Fibroblast of the aortic adventitia (primary cell): ENCODE measurements around the gene EML2. TPM values are rescaled to one million over a fixed set of nuclear protein-coding genes. Genes with fewer than 3 reads are reported as not detected.
A peak's percentile ranks its signal among the peaks of the same experiment; 100 is the strongest.

Experiments
- DNase-seq: peaks from one replicate; pipeline ENCODE4 v3.0.0-alpha.2; 2010; ENCODE audit warnings: low read depth
- H3K4me3 ChIP-seq: 2 replicates; pipeline ENCODE4 v1.5.1; 2011; ENCODE audit warnings: low read depth, mild to moderate bottlenecking, control low read depth, low read length, moderate library complexity
- total RNA-seq: library from RNA; depleted of rRNA; stranded (reverse); fragments of >200 nt; gene quantifications from 2 replicates; pipeline ENCODE4 v1.2.3, GENCODE V29; 2012; ENCODE audit warnings: low replicate concordance
- TF ChIP-seq, protein P1 (sequence below): IDR thresholded peaks from 2 replicates; pipeline ENCODE4 v1.5.1; 2011; ENCODE audit warnings: mild to moderate bottlenecking, low read length, control low read depth, inconsistent platforms; ENCODE audit not compliant: insufficient read depth

Gene EML2
- total RNA-seq, 1 donor = 9.9 TPM

DNA sequence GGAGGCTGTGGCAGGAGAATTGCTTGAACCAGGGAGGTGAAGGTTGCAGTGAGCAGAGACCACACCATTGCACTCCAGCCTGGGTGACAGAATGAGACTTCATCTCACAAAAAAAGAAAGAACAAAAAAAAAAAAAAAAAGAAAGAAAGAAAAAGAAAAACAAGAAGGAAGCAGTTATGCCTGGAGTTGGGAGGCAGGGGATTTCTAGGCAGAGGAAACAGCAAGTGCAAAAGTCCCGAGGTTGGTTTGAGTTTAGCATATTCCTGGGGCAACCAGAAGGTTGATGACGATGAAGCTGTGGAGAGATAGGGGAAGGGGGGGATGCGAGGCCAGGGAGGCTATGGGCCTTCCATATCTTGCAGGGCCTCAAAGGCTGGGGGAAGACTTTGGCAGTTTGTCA is 11.5 kb upstream of the EML2 start:
- TF ChIP-seq, protein P1, sequence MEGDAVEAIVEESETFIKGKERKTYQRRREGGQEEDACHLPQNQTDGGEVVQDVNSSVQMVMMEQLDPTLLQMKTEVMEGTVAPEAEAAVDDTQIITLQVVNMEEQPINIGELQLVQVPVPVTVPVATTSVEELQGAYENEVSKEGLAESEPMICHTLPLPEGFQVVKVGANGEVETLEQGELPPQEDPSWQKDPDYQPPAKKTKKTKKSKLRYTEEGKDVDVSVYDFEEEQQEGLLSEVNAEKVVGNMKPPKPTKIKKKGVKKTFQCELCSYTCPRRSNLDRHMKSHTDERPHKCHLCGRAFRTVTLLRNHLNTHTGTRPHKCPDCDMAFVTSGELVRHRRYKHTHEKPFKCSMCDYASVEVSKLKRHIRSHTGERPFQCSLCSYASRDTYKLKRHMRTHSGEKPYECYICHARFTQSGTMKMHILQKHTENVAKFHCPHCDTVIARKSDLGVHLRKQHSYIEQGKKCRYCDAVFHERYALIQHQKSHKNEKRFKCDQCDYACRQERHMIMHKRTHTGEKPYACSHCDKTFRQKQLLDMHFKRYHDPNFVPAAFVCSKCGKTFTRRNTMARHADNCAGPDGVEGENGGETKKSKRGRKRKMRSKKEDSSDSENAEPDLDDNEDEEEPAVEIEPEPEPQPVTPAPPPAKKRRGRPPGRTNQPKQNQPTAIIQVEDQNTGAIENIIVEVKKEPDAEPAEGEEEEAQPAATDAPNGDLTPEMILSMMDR = no peak
- no peak for DNase-seq
- H3K4me3 ChIP-seq = no peak overlapping the region

DNA sequence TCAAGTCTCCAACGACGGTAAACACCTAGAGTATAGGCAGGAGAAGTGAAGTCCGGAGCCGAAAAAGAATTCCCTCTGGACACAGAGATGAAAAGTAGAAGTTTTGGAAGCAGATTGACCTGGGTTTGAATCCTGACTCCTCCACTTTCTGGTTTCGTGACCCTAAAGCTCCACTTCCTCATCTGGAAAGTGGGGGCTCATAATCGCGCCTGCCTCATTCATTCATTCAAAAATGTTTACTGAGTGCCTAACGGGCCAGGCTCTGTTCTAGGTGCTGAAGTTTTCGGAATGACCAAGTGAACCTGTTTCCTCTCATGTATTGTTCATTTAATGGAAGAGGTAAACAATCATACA is 7.1 kb upstream of the EML2 start:
- no peak overlapping the region for H3K4me3 ChIP-seq
- TF ChIP-seq, protein P1 = no peak
- DNase-seq = no peak

DNA sequence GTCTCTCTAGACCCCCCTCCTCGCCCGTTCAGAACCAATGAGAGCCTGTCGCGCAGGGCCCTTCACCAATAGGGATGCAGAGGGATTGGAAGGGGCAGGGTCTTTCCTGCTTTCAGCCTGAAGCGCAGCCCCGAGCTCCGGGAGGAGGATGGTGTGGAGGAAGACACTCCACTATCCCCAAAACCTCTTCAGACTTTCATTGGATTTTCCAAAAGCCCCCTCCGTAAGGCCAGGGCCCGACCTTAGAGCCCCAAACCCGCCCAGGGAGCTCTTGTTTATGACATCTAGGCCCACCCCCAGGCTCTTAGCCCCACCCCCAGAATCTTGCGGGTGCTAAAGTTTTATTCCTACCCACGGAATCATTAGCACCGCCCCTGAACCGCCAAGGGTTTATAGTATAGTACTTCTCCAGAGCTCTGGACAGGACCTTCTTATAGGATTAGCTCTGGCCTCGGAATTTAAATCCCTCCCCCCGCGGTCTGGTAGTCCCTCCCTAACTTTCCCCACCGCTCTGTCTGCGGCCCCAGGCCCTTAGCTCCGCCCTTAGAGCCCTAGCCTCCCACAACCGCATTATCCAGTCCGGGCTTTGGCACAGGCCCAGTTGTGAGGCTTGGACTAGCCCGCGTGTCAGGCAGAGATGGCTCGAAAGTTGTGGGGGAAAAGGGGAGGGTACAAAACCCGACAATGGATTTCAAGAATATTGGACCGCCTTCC is 6.6 kb upstream of the EML2 start:
- TF ChIP-seq, protein P1 = no peak
- peak overlapping the region; percentile 55 for H3K4me3 ChIP-seq
- peak; percentile 69 for DNase-seq

DNA sequence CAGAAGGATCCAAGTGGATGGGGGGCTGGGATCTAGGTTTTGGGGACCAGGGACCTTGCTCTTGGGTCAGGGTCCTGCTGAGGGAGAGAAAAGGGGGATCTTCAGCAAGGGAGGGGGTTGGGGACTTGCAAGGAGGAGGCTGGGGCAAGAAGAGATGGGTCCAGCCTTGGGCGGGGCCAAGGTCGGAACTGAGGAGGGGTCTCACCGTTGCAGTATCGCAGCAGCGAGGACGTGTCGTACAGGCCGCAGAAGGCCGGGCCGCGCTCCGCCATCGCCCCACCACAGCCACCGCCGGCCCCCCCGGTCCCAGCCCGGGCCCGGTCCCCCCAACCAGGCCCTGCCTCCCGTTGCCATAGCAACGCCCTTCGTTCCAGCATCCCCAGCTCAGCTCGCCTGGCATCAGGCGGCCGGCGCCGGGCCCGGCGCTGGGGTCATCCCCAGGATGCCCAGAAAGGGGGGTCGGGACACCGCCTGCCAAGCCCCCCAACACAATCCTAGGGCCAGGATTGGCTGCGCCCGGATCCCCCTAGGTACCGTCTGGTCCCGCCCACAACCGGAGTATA is 6.0 kb upstream of the EML2 start:
- TF ChIP-seq, protein P1 = no peak
- H3K4me3 ChIP-seq = peak overlapping the region; percentile 40
- DNase-seq = no peak

DNA sequence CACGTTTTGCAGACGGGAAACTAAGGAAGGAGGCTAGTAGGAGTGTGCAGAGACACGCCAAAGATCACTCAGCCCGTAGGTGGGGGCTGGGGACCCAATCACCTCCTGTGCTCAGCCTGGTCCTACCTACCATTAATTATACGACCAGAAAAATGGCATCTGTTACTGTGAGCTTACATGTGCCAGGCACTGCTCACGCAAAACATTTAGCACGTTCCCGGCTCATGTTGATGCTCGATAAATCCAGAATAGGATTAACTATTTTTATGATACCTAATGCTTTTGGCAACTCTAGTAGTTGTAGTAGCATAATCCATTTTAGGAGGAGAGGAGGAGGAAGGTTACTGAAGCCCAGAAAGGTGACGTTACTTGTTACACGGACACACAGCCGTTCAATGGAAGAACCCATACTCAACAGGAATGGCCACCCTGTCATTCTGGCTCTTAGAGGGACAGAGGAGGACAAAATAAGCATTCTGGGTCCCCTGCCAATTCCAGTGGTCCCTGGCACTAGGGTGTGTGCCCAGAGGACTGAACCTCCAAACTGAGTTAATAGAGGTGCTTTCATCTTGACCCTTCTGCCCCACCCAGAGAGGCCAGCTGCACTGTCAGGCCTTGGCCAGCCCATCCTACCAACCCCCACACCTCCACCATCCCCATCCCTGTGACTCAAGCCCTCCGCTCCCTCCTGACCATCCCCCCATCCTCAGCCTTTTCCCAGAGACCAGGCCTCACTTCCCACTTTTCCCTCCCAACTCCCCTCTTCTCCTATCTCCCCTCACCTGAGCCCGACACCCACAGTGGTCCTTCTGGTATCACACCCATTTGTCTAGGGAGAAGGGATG is 5.0 kb upstream of the EML2 start:
- TF ChIP-seq, protein P1 = no peak
- H3K4me3 ChIP-seq = no peak overlapping the region
- no peak for DNase-seq

DNA sequence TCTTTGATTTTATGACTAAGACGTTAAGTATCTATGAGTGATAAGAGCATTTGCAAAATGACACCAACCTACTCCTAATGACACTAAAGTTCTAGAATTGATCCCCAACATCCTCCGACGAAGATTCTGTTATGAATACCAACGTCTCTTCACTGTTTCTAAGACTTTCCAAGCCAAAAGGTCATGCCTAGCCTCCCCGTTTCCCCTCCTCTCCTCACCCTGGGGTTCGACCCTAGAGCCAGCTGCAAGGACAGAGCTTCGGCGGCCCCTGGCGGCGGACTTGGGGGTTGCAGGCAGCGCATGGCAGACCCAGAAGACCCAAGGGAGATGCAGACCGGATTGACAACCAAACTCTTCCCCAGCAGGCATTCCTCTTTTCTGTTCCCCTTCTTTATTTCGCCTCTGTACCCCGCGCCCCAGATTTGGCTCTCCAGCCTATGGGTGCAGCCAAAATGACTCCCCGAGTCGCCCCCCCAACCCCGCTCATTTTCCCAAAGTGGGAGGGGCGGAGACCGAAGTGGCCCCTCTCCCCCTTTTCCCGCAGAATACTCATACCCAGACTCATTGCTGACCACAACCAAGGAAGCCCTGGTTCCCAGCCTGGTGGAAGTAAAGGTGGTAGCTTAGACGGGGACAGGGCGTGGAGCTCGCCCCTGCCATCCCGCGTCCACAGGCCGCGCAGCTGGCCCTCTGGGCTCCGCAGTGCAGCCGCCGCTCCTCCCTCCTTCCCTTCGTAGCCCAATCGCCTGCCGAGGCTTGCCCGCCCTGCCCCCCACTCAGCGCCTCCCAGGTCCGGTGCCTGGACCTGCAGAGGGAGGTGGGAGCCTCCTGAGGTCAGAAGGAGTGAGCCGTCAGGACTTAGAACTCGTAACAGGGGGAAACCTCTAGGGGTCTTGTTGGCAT is 4.1 kb upstream of the EML2 start:
- H3K4me3 ChIP-seq = no peak overlapping the region

More for the DNA sequence above, 4.1 kb upstream of the EML2 start:
- TF ChIP-seq, protein P1 = peak; percentile 100
- peak; percentile 79 for DNase-seq
